CD4-positive, alpha-beta T cell treated with Interleukin-4 for 4 hours (primary cell): Measurements from ENCODE around the gene ZNF816.
"Not testable (repeated sequence)": the region's sequence is repeated elsewhere in the genome, so short reads cannot be mapped to it uniquely, and the experiment has no call there.

Source experiments
- DNase-seq: peaks from one replicate; pipeline ENCODE4 v3.0.0-alpha.2; 2020

Gene ZNF816

GRCh38 chr19:52962394-52963246, at the start of gene ZNF816:
TSS of gene ZNF816 (minus strand) at chr19:52962881. CDS start at chr19:52956089, 6,792 bp downstream.
- peak; percentile 97 for DNase-seq

GRCh38 chr19:53012006-53012405, 49.3 kb upstream of the ZNF816 start:
- DNase-seq = no peak

GRCh38 chr19:53010494-53010893, 47.8 kb upstream of the ZNF816 start:
- no peak for DNase-seq

GRCh38 chr19:53008061-53008778, 45.5 kb upstream of the ZNF816 start:
- DNase-seq = no peak

GRCh38 chr19:53007606-53008005, 44.9 kb upstream of the ZNF816 start:
- no peak for DNase-seq

- no peak for DNase-seq
Observed at GRCh38 chr19:53007200-53007599, 44.5 kb upstream of the ZNF816 start.

- DNase-seq = no peak
Observed at GRCh38 chr19:53004242-53004641, 41.6 kb upstream of the ZNF816 start.

GRCh38 chr19:53002479-53002878, 39.8 kb upstream of the ZNF816 start:
- no peak for DNase-seq

- no peak for DNase-seq
Observed at GRCh38 chr19:52997975-52998374, 35.3 kb upstream of the ZNF816 start.

GRCh38 chr19:52995711-52996110, 33.0 kb upstream of the ZNF816 start:
- DNase-seq = no peak

- DNase-seq = peak; percentile 78
Observed at GRCh38 chr19:52993342-52994178, 30.9 kb upstream of the ZNF816 start.

- DNase-seq = no peak
Observed at GRCh38 chr19:52992109-52993004, 29.7 kb upstream of the ZNF816 start.

- DNase-seq = no peak
Observed at GRCh38 chr19:52991484-52991883, 28.8 kb upstream of the ZNF816 start.

GRCh38 chr19:52990759-52991418, 28.2 kb upstream of the ZNF816 start:
- no peak for DNase-seq

- no peak for DNase-seq
Observed at GRCh38 chr19:52988506-52988905, 25.8 kb upstream of the ZNF816 start.

- no peak for DNase-seq
Observed at GRCh38 chr19:52987221-52987620, 24.5 kb upstream of the ZNF816 start.

- DNase-seq = not testable (repeated sequence)
Observed at GRCh38 chr19:52983167-52983566, 20.5 kb upstream of the ZNF816 start.

GRCh38 chr19:52981329-52981728, 18.6 kb upstream of the ZNF816 start:
- DNase-seq = no peak

GRCh38 chr19:52967772-52968171, 5.1 kb upstream of the ZNF816 start:
- no peak for DNase-seq

GRCh38 chr19:52963247-52963618, 552 bp upstream of the ZNF816 start:
- no peak for DNase-seq

GRCh38 chr19:52961981-52962380, 700 bp downstream of the ZNF816 start:
- no peak for DNase-seq
